ENCODE results near the gene RDH12.

The RDH12 gene

DNA sequence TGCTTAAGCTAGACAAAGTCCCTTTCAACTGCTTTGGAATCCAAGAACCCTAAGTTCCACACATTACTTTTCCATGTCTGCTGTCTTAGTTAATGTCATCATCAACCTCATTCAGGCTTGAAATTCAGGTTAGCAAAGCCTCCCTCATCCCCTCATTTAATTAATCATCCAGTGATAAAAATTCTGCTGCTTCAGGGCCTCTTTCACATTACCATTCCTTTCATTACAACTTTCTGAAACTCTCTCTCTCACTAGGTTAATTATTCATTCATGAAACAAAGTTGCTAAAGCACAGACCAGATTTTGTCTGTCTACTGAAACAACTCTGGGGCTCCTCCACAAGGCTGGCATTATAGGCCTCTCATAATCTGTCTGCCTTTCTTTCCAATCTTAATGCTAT, 17.8 kb upstream of the RDH12 start:
- no peak overlapping the region for H3K4me3 ChIP-seq (ENCODE audit: low read depth, low read length)
- TF ChIP-seq, protein P1, sequence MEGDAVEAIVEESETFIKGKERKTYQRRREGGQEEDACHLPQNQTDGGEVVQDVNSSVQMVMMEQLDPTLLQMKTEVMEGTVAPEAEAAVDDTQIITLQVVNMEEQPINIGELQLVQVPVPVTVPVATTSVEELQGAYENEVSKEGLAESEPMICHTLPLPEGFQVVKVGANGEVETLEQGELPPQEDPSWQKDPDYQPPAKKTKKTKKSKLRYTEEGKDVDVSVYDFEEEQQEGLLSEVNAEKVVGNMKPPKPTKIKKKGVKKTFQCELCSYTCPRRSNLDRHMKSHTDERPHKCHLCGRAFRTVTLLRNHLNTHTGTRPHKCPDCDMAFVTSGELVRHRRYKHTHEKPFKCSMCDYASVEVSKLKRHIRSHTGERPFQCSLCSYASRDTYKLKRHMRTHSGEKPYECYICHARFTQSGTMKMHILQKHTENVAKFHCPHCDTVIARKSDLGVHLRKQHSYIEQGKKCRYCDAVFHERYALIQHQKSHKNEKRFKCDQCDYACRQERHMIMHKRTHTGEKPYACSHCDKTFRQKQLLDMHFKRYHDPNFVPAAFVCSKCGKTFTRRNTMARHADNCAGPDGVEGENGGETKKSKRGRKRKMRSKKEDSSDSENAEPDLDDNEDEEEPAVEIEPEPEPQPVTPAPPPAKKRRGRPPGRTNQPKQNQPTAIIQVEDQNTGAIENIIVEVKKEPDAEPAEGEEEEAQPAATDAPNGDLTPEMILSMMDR (IDR thresholded peaks at IDR 0.05; ENCODE audit: low read depth, low read length) = no peak

DNA sequence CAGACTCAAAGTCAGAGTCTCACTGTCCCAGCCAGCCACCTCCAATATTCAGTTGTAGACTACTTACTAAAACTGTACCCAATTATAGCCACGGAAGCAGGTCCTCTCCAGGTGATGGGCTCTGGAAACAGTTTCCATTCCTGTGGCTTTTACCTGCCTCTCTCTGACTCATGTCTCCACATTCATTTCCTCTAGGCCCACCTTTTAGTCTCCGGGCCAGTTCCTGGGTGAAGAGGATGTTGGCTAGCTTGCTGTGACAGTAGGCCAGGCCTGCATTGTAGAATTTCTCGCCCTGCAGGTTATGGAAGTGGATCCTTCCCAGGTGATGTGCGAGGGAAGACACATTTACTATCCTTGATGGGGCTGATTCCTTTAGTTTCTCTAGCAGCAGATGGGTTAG, 11.7 kb upstream of the RDH12 start:
- TF ChIP-seq, protein P1 (IDR thresholded peaks at IDR 0.05; ENCODE audit: low read depth, low read length) = no peak
- H3K4me3 ChIP-seq (ENCODE audit: low read depth, low read length) = no peak overlapping the region

DNA sequence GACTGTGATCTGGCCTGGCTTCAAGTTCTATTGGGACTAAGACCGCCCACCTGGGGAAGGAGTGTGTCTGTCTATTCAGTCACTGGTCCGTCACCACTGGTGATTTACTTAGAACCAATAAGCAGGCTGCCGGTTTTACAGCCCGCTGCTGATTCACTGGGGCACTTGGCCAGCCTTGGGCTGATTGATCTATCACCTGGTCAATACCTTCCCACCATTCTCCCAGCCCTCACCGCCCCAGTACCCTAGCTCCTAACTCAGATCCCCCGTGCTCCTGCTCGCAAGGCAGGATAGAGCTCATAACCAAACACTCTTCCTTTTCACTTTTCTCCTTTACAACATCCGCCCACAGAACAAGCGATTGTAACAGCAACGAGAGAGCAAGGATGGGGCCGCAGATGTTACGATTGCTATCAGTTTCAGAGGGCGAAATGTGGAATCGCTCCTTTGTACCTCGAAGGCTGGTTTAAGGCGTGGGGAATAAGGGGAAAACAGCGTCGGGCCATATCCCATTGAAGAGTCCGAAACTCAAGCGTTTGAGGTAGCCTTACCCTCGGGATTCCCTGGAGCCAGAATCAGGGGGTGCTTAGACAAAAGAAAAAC, 6.8 kb upstream of the RDH12 start:
- TF ChIP-seq, protein P1 (IDR thresholded peaks at IDR 0.05; ENCODE audit: low read depth, low read length) = no peak

DNA sequence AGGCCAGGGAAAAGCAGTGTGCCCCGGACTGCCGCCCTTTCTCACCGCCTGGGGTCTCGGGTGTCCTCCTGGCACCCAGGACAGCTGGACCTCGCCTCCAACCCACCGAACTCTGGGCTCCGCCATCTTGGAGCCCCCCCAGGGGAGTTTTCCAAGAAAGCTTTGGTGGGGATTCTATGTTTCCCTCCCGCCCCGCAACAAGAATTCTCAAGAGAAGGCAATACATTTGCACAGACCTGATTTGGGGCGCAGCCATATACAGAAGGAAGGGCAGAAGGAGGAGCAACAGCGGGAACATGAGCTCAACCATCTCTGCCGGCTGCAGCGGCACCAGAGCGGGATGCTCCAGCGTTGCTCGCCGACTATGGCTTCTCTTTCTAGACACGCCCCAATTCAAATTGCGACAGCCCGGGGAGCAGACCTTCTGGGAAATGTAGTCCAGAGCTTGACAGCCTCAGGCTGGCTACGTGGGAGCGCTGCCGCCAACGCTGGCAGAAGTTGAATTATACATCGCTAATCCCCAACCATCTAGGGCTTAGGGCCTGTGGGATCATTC, 6.2 kb upstream of the RDH12 start, which contains the start of gene RDH11:
Gene RDH11, minus strand, starts transcription at position 371 of the 556 bp plus-strand sequence. Its CDS starts 61 bp downstream, at position 310.
- peak within 1 kb of the TSS; percentile 92 for H3K4me3 ChIP-seq (ENCODE audit: low read depth, low read length)

More for the DNA sequence above, 6.8 kb upstream of the RDH12 start:
- H3K4me3 ChIP-seq (ENCODE audit: low read depth, low read length) = peak overlapping the region; percentile 92

GRCh38 chr14:67697006-67697405, 4.7 kb upstream of the RDH12 start:
- TF ChIP-seq, protein P1 (IDR thresholded peaks at IDR 0.05; ENCODE audit: low read depth, low read length) = no peak

More for the DNA sequence above, 6.2 kb upstream of the RDH12 start, which contains the start of gene RDH11:
- TF ChIP-seq, protein P1 (IDR thresholded peaks at IDR 0.05; ENCODE audit: low read depth, low read length) = no peak

DNA sequence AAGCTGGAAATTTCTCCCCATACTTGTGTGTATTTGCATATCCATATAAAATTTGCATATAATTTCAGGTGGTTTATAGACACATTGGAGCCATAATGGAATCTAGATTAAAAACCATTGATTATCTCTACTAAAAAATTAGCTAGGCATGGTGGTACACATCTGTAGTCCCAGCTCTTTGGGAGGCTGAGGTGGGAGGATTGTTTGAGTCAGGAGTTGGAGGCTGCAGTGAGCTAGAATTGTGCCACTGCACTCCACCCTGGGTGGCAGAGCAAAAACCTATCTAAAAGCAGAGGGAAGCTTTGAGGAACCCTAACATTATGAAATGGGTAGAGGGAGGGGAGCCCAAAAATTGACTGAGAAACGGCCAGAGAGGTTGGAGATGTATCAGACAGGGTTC, 3.5 kb upstream of the RDH12 start:
- TF ChIP-seq, protein P1 (IDR thresholded peaks at IDR 0.05; ENCODE audit: low read depth, low read length) = no peak
- no peak overlapping the region for H3K4me3 ChIP-seq (ENCODE audit: low read depth, low read length)

More at GRCh38 chr14:67697006-67697405, 4.7 kb upstream of the RDH12 start:
- H3K4me3 ChIP-seq (ENCODE audit: low read depth, low read length) = no peak overlapping the region

- H3K4me3 ChIP-seq (ENCODE audit: low read depth, low read length) = no peak overlapping the region
- TF ChIP-seq, protein P1 (IDR thresholded peaks at IDR 0.05; ENCODE audit: low read depth, low read length) = no peak
Measured at GRCh38 chr14:67703997-67704396, 2.3 kb downstream of the RDH12 start.

All from WI38 (cell line).